HG03159 (cell line): ENCODE measurements around the gene FANCC.

ENCODE experiments used
- ATAC-seq: cut with Tn5 transposase; IDR thresholded peaks from one replicate; pipeline ENCODE4 v1.9.1; 2021; ENCODE audit warnings: mild to moderate bottlenecking, moderate library complexity; ENCODE audit not compliant: unreplicated experiment

Gene FANCC

DNA sequence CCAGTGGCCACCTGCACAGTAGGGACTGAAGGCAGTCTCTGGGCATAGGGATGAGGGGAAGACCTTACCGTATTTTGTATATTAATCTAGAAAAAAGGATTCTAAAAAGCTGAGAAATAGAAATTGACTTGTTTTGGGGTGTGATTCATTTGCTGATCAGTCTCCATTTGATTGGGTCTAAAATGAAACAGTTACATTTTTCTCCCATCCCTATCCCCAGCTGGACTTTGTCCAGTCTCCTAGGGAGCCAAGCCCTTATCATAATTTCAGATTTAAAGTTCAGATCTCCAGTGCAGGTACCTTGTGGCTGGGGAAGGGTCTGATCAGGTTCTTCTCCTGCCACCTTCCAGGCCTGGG, 240.8 kb downstream of the FANCC start:
- ATAC-seq = no peak

DNA sequence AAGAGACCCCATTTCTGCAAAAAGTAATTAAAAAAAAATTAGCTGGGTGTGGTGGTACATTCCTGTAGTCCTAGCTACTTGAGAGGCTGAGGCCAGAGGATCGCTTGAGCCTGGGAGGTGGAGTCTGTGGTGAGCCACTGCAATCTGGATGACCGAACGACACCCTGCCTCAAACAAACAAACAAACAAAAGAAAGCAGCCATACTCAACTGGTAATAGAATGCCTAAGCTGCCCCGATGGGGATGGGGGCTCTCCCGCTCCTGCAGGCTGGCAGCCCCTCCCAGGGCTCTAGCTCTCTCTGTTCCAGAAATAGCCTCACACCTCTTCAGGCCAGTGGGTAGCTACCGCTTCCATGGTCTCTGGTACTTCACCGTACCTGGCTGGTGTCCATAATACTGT, 241.8 kb downstream of the FANCC start:
- no peak for ATAC-seq

DNA sequence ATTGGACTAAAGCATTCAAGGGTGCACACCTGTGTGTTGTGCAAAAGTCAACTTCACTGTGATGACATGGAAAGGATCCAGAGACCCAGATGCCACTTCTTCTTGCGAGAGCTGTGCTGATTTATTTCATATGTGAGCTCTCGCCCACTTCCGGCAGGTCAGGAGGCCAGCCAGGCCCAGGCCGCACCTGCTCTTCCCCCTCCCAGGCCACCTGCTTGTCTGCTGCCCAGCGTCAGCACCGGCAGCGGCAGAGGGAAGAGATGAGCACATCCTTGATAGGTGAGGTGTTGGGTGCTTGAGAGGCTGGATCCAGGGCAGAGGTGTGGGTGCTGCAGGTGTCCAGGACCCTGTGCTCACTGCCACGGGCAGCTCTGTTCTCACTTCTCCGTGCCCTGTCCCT, 242.9 kb downstream of the FANCC start:
- no peak for ATAC-seq

DNA sequence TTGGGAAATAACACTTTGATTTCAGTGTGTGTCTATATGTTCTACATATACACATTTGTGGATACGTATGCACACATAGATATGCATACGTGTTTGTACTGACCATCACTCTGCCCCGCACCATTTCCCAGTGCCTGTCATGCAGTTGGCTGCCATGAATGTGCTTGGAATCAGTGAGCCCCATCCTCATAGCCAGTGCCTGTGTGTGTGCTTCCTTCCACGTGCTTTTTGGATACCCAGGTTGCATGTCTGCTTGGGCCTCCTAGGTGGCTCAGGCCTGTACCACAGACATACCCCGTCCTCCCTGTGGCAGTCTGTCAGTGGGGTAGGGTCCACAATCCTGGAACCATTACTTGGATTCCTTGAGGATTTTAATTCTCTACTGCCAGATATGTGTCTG, 243.6 kb downstream of the FANCC start:
- no peak for ATAC-seq

DNA sequence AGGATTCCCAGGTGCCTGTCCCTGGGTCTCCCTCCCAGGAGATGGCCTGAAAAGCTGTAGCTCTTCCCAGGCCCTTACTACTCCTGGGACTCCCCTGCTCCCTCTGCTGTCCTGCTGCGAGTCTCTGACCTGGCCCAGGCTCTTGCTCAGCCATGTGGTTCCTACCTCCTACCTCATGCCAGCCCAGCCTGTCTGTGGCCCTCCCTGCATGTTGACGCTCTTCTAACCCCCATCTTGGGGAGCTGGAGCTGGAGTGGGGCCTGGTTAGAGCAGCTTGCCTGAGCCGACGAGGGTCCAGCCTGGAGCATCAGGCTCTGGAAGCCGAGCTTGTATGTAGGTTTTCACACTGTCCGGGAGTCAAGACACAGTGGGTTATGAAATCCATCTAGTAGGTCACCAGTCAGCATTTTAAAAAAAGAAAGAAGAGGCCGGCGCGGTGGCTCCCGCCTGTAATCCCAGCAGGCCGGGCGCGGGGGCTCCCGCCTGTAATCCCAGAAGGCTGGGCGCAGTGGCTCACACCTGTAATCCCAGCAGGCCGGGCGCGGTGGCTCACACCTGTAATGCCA, 244.4 kb downstream of the FANCC start:
- ATAC-seq = no peak

DNA sequence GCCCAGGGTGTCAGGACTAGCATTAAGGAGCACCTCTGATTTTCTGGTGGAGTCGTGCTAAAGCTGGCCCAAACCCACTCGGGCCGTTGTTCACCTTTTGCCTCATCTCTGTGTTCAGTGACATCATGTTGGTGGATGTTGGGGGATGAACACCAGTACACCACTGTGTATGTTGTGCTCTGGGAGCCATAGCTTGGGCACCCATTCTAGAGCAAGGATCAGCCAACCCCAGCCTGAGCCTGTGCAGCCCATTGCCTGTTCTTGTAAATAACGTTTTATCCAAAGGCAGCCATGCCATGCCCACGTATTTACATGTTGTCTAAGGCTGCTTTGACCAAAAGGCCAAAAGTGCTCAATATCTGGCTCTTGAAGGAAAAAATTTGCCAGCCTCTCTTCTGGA, 245.6 kb downstream of the FANCC start:
- no peak for ATAC-seq

DNA sequence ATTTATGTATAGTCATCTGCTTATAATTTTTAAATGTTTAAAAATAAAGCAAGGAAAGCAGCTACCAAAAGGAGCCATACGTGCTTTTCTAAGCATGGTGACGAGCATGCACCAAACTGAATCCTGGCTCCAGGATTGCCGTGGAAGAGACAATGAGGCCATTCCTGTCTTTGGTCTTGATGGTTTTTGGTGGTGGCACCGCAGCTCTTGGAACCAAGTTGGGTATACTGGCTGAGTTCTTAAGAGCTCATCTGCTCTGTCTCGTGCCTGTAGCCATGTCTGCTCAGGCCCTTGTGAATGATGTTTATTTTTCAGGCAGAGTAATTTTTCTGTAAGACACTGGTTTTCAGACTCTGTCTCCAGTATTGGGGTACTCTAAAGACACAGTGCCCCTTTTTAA, 246.1 kb downstream of the FANCC start:
- no peak for ATAC-seq

DNA sequence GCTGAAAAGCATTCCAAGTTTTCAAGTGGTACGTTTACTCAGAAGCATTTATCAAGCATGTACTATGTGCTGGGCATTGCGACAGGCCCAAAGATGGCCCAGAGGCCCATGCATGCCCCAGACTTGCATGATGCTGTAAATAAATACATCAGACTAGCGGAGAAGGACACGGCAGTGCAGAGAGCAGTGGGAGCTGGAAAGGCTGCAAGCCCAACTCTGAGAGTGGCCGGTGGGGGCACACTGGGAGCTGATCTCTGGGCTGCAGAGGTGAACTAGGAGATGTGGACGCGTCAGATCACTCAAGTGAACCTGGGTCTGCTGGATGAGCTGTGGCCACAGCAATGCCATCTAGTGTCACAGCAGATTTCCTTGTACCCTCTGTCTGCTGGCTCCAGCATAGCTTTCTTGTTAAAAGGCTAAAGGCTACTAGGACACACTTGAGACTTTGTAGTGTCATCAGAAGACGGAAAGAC, 246.9 kb downstream of the FANCC start:
- ATAC-seq = no peak

DNA sequence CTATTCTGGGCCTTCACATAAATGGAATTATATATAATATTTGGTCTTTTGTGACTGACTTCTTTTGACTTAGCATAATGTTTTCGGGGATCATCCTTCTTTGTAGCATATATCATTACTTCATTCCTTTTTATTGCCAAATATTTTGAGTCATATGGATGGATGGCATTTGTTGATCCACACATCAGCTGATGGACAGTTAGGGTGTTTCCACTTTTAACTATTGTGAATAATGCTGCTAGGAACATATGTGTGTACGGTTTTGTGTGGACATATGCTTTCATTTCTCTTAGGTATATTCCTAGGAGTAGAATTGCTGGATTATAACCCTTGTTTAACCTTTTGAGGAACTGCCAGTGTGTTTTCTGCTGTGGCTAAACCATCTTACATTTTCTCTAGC, 249.6 kb downstream of the FANCC start:
- ATAC-seq = no peak

DNA sequence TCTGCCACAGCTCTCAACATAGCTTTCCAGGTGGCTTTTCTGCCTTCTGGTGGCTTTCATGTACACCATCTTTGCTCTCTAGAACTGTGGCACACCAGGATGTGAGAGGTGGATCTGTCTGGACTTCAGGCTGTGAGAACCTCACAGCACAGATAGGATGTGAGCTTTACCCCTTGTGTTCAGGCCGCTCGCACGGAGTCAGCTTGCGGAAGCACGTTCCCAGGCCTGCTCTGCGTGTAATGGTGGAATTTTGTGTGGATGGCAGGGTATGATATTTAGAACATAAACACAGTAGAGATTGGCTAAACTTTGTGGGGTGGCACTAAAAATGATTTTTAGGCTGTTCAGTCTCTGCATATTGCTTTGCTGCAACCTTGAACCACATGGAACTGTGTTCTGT, 250.5 kb downstream of the FANCC start:
- no peak for ATAC-seq

DNA sequence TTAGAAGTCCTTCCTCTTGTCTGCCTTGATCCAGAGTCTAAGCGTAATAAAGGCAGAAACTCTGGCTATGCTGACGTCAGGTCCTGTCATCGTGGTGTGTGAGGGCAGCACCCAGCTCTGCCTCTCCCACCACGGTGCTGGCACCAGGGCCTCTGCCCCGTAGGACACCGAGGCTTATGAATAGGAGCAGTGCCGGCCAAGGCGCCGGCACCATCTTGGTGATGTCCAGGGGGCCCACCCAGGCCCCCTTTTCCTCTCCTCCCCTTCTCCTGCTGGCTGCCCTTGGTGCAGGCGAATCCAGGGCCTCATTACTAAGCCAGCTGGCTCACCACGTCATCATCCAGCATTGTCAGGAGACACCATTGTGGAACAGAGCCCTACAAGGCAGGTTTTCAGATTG, 252.3 kb downstream of the FANCC start:
- ATAC-seq = no peak

DNA sequence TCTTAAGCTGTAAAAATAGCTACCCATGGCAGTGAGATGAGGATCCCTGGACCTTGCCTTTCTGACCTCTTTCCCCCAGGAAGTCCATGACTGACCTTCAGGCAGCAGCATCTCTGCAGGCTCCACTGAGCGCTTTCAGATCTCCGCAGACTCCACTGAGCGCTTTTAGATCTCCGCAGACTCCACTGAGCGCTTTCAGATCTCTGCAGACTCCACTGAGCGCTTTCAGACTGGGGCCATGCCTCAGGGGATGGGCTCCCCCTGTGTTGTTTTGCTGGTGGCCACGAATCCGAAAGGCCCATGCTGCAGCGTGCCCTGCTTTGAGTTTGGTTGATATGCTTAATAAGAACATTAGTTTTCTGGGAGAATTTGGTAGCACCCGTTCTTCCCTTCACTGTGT, 254.2 kb downstream of the FANCC start:
- ATAC-seq = no peak

DNA sequence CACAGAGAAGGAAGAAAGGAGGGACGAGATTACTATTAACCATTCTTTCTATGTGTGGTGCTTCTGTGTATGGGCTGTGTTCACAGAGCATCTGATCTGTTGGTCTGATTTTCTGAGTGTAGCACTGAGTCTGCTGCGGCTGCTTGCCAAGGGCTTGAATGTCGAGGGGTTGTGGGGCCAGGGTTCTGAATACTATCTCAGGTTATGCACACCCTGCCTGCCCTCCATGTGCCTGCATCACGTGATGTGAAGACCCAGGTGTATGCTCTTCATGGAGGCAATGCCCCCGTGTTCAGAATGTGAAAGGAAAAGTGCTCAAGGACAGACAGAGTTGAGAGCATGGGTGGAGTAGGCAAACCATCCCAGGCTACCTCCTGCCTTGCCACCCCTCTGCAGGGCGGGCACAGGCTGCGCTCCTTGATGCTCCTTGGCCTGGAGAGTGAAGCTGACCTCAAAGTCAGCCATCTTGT, 254.9 kb downstream of the FANCC start:
- no peak for ATAC-seq

DNA sequence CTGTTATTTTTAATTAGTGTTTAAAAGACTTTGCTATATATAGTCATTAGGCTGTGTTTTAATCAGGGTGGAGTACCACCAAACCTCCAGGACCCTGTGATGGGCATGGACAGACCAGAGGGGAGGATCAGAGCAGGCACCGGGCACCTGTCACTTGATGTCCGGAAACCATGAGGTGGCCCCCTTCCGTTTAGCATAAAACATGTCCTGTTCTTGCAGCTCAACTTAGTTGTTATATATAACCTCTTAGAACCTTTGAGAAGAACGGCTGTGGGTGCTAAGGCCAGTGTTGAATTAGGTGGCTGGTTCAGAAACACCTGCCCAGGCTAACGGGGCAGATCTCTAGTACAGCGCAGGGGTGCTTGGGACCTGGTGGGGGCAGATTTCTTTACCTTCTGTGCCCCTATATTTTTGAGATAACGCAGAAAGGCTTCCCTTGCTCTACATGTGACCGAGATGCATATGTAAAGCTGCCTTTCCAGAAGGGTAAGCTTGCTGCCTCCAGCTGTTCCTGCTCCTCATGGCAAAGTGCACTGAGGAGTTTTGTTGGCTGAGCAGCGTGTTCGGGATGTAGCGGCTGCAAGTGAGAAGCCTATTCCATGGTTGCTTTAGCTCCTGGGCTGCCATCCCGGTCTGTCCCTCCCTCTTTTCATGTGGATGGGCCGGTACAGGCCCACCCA, 255.5 kb downstream of the FANCC start:
- no peak for ATAC-seq

DNA sequence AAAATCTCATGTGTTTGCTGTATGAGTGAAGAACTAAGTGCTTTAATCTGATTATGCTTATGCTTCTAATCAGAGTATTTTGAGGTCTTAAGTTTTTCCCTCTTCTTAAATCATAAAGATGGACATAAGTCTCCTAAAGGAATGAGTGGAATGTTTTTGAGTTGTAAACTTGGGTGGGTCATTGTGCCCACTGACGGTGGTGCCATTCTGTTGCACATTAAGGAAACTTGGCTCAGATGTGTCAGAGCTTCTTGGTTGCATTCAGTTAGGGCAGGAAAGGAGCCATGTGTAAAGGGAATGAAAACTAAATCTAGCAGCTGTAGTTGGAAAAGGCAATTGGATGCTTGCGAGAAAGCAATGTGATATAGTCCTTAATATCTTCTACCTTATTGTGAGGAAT, 256.6 kb downstream of the FANCC start:
- no peak for ATAC-seq

DNA sequence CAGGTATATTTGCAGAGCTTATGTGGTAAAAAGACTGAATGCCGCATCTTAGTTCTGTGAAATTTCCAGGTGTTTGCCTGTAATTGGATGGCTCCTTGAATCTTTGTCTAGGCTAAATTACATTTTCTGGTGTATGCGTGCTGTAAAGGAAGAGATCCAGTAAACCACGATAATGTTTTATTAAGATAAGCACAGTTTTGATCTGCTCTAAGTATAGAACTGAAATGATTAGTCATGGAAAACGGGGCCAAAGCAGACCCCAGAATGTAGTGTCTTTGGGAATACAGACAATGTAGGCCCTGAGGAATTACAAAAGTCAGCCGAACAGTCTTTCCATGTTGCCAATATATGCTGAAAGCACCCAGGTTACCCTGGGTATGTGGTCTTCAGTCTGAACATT, 257.3 kb downstream of the FANCC start:
- ATAC-seq = no peak

DNA sequence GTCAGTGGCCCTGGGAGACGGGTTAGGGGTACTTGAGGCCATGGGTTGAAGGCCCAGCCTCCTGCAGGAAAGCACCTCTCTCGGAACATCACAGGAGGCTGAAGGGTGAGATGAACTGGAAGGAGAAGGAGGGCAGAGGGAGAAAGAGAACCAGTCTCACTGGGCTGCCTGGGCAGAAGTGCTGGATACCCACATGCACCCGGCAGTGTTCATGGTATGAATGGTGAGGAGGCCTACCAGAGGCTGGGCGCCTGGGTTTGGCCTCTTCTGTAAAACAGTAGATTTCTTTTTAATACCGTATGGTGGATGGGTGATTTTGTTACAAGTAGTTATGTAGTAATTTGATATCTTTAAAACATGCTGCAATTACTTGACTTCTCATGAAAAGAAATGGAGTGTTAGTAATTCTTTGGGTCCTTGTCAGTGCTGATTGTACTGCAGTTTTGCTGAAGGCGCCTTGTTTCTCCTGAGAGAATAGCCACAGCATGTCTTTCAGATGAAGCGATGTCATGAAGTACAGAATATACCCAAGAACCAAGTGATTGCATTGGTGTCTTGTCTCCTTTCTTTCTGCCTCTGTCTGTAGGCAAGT, 258.6 kb downstream of the FANCC start:
- no peak for ATAC-seq

DNA sequence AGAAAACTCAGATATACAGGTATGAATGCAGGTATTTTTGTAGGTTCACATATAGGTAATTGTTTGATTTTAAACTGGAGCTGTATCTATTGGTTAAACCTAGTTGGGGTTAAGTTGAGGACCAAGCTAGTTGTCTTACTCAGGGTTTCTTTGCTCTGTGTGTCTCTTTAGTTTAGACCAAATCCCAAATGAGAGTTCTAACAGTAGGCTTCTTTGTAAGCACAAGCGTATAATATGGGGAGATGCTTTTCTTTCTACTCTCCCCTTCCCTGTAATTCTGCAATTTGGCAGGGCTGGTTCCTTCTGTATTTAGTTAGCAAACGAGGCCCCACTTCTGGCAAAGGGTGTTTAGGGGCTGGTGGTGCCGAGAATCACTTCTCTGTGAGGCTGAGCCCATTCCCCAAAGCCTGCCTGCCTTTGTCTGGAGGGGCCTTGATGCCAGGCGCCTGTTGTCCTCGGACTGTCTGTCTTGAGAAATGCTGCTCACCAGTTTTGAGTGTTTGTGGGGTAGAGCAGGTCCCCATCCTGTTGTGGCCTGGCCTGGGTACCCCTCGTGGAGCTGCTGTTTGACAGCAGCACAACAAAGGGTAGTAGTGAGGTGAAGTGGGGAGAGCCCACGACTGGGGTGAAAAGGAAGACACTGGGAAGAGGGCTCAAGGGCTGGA, 259.3 kb downstream of the FANCC start:
- ATAC-seq = no peak

DNA sequence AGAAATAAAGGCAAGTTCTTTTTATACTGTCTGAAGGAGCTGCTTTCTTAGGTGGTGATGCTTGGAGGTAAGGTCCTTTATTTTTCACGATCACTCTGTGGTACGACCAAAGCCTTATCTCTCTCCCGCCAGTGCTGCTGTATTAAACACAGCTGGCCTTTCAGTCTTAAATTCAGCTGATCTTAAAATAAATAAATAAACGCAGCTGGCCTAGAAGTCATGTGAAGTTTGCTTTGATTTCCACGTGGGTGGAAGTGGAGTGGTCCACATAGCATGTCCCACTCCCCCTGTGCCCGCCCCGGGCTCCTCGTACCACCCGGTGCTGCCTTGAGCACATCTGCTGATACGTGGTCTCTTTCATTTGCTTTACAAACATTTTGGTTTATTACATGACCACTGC, 260.4 kb downstream of the FANCC start:
- ATAC-seq = no peak

DNA sequence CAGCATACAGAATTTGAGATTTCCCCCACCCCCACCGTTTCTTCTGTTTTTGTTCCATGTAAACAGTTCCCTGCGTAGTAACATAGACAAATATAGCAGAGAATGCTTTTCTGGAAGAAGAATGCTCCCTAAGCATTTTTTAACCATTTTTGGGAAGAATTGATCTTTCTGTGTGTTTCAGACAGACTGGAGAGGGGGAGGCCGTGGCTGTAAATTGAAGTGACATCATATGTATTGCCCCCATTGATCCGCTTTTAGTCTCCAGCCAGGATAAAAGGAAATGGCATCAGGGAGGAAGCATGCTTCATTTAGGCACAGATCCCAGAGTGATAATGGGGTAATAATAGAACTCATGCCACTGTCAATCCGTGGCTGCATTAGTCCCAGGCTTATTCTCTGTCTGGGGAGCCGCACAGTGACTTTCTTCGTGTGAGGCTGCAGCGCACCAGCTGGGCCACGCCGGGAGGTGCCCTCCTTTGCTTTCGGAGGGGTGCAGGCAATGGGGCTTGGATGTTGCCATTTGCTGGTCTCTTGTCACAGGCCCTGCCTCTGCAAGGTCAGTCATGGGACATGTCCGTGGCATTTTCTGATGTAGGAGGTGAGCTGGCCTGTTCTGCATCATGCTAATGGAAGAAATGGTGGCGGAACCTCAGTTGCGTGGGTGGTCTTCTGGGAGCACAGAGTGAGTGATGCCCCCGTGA, 261.5 kb downstream of the FANCC start:
- no peak for ATAC-seq

DNA sequence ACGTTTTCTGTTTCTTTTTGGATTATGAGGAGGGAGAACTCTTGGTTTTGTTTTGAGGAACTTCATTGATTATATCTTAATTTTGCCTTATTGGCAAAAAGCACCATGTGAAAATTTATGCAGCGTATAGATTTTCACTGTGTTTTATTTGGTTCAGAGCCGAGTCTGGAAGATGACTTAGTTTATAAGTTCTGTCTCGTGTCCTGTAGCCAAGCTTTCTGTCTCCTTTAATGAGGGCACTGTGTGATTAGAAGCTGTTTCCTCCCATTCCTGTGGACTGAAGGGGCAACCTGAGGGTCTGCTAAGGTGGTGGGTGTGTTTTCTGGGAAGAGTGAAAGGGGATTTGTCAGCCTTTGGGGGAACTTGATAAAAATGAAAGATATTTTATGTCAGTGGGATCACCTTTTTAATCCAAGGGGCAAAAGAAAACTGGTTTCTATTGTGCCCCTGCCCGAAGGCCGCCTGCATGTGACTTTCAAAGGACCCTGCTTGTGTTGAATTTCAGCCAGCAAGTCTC, 262.1 kb downstream of the FANCC start:
- ATAC-seq = no peak
